ENCODE results near the gene H2AZ1.

DNA sequence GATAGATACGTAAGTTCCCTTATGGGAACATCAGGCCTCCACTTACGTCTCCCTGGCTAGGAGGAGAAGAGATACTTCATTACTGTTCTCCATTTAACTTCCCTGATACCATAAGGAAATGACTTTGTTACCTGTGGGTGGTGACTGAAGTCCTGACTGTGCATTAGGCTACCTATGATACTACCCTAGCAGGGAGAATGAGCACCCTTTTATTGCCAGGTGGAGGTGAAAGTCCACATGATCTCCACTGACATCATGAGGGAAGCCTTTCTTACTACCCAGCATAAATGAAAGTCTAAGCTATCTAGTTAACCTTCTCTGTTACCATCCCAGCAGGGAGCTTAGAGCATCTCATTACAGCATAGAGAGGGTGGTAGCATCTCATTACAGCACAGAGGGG is 31.4 kb downstream of the H2AZ1 start:
- TF ChIP-seq CTCF (conservative IDR thresholded peaks at IDR 0.05 in 1 of 2, IDR thresholded peaks at IDR 0.05 in 1 of 2; ENCODE audit: low read depth in 1 of 2, low read length in 2 of 2) (no peak), EZH2 (IDR thresholded peaks at IDR 0.05; ENCODE audit: low read length, missing control alignments) (no peak)

Measured in fibroblast of lung (primary cell).